Endothelial cell of coronary artery (primary cell): ENCODE results near the gene EPHA10. TPM values are rescaled to one million over a fixed set of nuclear protein-coding genes. Genes with fewer than 3 reads are reported as not detected.

Experiments used
- total RNA-seq: library from RNA; depleted of rRNA; stranded (reverse); fragments of >200 nt; gene quantifications from 2 replicates; pipeline ENCODE4 v1.2.3, GENCODE V29; 2014

The EPHA10 gene
- not detected in 2 replicates for total RNA-seq

DNA sequence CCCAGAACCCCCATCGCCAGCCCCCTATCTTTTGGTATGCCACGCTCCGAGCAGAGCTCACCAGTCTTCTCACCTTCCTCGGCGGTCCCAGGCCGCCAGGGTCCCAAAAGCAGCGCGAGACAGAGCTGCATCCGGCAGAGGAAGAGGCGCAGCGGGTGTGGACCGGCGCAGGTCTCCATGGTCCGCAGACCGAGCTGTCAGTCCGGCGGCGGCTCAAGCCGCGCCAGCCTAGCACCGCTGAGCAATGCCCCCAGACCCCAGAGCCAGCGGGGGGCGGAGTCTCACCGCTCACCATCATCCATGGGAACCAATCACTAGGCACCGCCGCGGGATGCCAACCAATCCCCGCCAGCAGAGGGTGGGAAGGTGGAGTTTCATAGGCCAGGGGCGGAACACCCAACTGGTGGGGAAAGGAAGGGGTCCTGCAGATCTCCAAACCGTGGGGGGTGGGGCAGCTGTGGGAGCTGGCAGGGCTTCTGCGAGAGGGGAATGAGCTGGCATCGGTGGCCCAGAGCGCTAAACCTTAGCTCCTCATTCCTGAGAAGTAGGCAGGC lies at the start of gene EPHA10:
EPHA10 (minus strand) TSS at position 233 of the 554 bp plus-strand sequence; CDS start at position 179, 54 bp downstream.

DNA sequence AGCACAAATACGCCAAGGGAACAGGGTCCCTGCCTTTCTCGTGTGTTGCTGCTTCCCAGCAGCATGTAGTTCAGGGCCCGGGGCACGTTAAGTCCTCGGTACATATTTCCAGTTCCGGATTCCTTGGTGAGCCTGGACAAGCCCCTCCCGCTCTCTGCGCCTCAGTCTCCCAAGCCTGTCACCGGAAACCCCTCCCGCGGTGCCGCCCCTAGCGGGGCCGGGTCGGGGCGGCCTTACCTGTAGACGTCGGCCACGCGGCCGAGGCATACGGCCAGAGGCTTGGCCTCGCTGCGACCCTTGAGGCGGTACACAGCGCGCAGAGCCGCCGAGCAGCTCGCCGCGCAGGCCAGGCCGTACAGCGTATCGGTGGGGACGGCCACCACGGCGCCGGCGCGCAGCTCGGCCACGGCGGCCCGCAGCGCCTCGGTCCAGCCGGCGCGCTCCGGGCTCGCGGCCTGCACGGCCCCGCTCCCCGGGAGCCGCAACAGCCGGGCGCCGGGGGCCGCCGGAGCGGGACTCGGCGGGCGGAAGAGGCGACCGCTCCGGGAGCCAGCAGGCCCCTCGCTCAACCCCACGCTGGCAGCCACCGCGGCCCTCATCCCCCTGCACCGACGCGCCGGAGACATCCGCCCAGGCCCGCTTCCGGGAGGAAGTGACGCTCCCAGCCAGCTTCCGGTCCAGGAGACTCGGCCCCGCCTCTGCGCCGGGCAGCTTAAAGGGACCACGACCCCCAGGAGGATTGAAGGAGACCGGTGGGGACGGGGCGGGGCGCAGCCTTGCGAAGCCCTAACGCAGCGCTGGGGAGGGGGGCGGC lies 42.8 kb upstream of the EPHA10 start, which contains the start of the genes C1orf122 and YRDC:
C1orf122 (plus strand) TSS at position 236 of the 814 bp plus-strand sequence. CDS start 615 bp downstream, outside the sequence.
YRDC (minus strand) TSS at position 654 of the 814 bp plus-strand sequence; CDS start at position 626, 28 bp downstream.

DNA sequence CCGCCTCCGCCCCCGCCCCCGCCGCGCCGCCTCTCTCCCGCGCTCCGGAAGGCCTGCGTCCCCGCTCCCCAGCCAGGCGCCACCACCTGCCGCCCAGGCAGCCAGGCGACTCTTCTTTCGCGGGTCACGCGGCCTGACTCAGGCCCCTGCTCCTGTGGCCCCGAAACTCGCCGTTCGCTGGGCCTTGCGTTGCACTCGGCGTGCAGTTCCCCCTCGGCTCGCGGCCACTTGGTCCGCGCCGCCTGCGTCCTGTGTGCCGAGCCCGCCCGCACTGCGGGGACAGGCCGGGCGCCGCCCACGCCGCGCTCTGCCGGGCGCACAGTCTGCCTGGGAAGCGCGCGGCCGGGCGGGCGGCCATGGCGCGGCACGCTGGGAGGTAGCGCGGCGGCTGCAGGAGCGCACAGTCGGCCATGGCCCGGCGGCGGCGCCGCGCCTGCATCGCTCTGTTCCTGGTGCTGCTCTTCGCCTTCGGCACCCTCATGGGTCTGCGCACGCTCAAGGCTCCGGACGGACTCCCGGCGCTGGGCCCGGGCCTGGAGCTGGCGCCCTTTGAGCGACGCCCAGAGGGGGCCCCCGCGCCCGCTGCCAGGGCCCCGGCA lies 29.0 kb upstream of the EPHA10 start, which contains the start of gene MANEAL:
MANEAL (plus strand) TSS at position 75 of the 599 bp plus-strand sequence; CDS start at position 411, 336 bp downstream.

DNA sequence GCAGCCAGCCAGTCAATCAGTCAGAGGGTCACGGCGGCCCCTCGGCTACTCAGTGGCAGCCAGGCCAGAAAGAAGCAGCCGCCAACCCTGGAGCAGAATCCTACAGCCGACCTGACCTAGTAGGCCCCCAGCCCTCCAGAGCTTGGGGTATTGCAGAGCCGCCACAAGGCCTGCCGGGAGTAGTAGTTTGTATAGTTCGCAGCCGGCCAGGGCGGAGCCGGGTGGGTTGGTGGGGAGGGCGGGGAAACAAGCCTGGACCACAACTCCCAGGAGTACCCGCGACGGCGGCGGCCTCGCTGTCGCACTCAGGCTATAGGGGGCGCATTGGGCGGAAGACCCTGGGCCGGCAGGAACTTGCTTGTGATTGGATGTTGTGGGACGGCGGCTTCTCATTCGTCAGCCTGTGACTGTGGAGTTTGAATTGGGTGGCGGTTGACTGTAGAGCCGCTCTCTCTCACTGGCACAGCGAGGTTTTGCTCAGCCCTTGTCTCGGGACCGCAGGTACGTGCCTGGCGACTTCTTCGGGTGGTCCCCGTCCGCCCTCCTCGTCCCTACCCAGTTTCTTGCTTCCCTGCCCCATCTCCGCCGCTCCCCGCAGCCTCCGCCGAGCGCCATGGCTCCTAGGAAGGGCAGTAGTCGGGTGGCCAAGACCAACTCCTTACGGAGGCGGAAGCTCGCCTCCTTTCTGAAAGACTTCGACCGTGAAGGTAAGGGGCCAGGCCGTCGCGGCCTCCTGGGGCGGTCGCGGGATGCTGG lies 72.7 kb downstream of the EPHA10 start, which contains the start of gene CDCA8:
CDCA8 (plus strand) TSS at position 439 of the 756 bp plus-strand sequence; CDS start at position 614, 175 bp downstream.

Other genes with a start within 250 kb of the EPHA10 start
- gene SNIP1, start 210.8 kb downstream of the EPHA10 start, total RNA-seq, result 14.4 and 14.8 TPM in 2 replicates
- gene DNALI1, start 208.2 kb downstream of the EPHA10 start, total RNA-seq, result 1.5 and 3.1 TPM in 2 replicates
- 84.1 and 88.0 TPM in 2 replicates for gene GNL2, start 169.2 kb downstream of the EPHA10 start, total RNA-seq
- gene RSPO1, start 130.2 kb downstream of the EPHA10 start, total RNA-seq, result not detected in 2 replicates
- gene CDCA8, start 72.6 kb downstream of the EPHA10 start, total RNA-seq, result 4.8 and 10.1 TPM in 2 replicates
- 0.75 and 0.90 TPM in 2 replicates for gene MANEAL, start 28.7 kb upstream of the EPHA10 start, total RNA-seq
- gene C1orf122, start 42.7 kb upstream of the EPHA10 start, total RNA-seq, result 10.0 and 10.2 TPM in 2 replicates
- 19.1 and 22.7 TPM in 2 replicates for gene YRDC, start 43.1 kb upstream of the EPHA10 start, total RNA-seq
- 1.7 and 3.2 TPM in 2 replicates for gene MTF1, start 94.5 kb upstream of the EPHA10 start, total RNA-seq
- gene INPP5B, start 181.9 kb upstream of the EPHA10 start, total RNA-seq, result 13.7 and 23.7 TPM in 2 replicates
- 106 and 139 TPM in 2 replicates for gene SF3A3, start 224.9 kb upstream of the EPHA10 start, total RNA-seq
- gene FHL3, start 240.4 kb upstream of the EPHA10 start, total RNA-seq, result 16.4 and 23.2 TPM in 2 replicates
- 33.4 and 43.2 TPM in 2 replicates for gene UTP11, start 247.6 kb upstream of the EPHA10 start, total RNA-seq